Measurements from ENCODE around the gene RBMXL3. TPM values are rescaled to one million over a fixed set of nuclear protein-coding genes. Genes with fewer than 3 reads are reported as not detected.

RBMXL3 gene
- total RNA-seq, 8 experiments from 2014 or later = 0.08 to 10.6 (median 0.66) TPM; not detected in 1

Other genes with a start within 250 kb of the RBMXL3 start
- gene IL13RA2, start 171.8 kb upstream of the RBMXL3 start, total RNA-seq = 10 to 100 TPM in 1 of 8 experiments, 1 to 10 TPM in 1, under 1 TPM in 6; 0.31 to 15.0 (median 0.55) TPM
- 100 to 1,000 TPM in 2 of 8 experiments, 10 to 100 TPM in 6; 13.9 to 254 (median 26.2) TPM for gene LRCH2, start 44.7 kb downstream of the RBMXL3 start, total RNA-seq
- gene LUZP4, start 100.3 kb downstream of the RBMXL3 start, total RNA-seq = under 1 TPM in 3 of 8 experiments, not detected in 5; 0.14 to 0.49 (median 0.20) TPM

All from motor neuron (in vitro differentiated cells).